Astrocyte (in vitro differentiated cells and primary cell): ENCODE data around the gene PLLP.

Experiments used
- EZH2 ChIP-seq: IDR thresholded peaks from 2 replicates; pipeline ENCODE4 v1.6.1; 2012; ENCODE audit warnings: mild to moderate bottlenecking, low read length, inconsistent platforms; ENCODE audit not compliant: insufficient read depth
- TF ChIP-seq, protein P1 (sequence below): IDR thresholded peaks from 2 replicates; pipeline ENCODE4 v1.5.1; 2011; ENCODE audit warnings: low read depth, mild to moderate bottlenecking, inconsistent platforms, low read length, moderate library complexity; ENCODE audit not compliant: insufficient read depth

DNA sequence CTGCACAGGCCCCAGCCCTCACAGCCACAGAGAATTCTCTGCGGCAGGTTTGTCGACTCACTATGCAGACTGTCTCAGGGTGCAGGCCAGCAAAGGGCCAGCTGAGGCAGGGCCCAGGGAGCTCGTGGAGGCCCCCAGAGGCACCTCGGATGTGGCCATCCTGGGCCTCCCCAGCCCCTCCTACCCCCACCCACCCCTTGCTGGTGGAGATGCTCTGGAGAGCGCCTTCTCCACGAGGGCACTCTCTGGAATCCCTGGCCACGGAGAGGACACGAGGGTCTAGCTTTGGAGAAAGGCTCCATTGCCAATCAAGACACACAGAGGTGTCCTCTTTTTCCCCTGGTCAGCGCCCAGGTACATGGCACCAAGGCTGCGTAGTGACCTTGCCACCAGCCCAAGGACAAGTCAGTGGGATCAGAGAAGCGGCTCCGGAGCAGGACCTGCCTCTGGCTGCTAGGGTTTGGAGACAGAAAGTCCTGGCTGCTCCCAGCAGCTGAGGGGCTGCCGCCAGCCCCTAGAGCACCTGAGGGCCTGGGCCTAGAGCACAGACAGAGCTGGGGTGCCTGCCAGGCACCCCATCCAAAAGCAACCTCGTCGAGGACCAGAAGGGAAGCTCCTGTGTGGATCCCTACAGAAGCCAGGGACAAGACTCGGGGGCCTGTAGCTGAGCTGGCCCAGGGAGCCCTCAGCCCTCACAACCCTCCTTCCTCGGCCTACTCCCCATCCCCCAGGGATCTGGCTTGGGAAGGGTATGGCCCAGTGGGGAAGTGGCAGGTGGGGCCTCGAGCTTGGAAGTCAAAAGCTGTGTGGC lies 20.7 kb downstream of the PLLP start:
- TF ChIP-seq, protein P1, sequence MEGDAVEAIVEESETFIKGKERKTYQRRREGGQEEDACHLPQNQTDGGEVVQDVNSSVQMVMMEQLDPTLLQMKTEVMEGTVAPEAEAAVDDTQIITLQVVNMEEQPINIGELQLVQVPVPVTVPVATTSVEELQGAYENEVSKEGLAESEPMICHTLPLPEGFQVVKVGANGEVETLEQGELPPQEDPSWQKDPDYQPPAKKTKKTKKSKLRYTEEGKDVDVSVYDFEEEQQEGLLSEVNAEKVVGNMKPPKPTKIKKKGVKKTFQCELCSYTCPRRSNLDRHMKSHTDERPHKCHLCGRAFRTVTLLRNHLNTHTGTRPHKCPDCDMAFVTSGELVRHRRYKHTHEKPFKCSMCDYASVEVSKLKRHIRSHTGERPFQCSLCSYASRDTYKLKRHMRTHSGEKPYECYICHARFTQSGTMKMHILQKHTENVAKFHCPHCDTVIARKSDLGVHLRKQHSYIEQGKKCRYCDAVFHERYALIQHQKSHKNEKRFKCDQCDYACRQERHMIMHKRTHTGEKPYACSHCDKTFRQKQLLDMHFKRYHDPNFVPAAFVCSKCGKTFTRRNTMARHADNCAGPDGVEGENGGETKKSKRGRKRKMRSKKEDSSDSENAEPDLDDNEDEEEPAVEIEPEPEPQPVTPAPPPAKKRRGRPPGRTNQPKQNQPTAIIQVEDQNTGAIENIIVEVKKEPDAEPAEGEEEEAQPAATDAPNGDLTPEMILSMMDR = no peak
- no peak for TF ChIP-seq EZH2
